HG03565 (cell line): ENCODE measurements around the gene NIPAL3.

Experiments
- ATAC-seq: cut with Tn5 transposase; IDR thresholded peaks from one replicate; pipeline ENCODE4 v1.9.1; 2021; ENCODE audit warnings: mild to moderate bottlenecking, moderate library complexity; ENCODE audit not compliant: unreplicated experiment

Gene NIPAL3

DNA sequence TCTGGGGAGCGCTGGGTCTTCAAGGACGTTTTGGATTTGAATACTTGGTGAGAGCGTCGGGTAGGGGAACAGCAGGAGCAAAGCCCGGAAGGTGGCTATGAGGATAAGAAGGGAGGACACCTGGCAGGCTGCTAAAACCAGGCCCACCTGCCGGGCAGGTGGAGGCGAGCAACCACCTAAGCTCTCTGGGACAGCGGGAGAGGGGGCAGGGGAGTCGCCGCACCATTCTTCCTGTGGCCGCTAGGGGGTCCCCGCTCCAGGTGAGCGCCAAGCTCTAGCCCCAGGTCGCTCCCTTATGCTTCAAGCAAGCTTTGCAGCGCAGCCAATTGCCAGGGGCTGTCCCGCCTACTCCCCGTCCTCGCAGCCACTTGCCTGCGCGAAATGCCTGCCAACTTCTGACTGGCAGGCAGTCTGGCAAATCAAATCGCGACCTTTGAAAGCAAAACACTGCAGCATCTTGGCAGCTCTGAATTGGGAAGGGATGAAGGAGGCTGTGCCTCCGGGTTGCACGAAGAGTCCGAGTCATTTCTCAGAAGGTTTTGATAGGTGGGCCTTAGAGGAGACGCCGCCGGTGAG lies at the start of gene NIPAL3:
Gene NIPAL3, plus strand, starts transcription at position 469 of the 576 bp plus-strand sequence. CDS start 3,746 bp downstream, outside the sequence.
- ATAC-seq: peak; percentile 89

DNA sequence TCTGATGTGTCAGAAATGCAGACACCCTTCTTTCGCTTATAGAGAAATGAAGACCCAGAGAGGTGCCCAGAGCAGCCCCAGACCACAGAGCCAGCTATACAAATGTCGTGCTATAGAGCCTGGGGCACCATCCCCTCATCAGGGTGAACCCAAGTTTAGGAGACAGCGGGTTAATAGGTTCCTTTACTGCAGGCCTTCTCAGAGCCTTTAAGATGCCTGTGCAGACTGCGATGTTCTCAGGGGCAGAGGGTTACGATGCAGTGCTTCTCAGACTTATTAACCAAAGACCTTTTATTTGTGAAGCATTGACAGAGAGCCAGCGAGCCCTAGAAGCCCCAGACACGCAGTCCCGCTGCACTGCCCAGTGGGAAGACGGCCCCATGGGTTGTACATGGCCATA lies 48.9 kb upstream of the NIPAL3 start:
- ATAC-seq: no peak

DNA sequence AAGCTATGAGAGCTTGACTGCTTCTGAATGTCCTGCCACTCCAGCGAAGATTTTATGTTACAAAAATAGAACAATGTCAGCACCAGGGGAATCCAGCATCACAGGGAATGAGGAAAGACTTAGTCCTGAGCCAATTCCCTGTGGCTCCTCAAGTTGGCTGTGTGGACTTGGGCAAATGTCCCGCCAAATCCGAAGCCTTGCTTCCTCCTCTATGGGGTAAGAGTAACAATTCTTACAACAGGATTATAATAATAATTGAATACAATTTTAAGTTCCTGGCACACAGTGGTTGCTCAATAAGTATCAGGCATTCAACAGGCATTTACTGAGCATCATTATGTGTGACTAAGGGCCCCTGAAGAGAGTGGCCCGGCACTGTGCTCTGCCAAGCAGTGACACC lies 46.4 kb upstream of the NIPAL3 start:
- ATAC-seq: no peak

DNA sequence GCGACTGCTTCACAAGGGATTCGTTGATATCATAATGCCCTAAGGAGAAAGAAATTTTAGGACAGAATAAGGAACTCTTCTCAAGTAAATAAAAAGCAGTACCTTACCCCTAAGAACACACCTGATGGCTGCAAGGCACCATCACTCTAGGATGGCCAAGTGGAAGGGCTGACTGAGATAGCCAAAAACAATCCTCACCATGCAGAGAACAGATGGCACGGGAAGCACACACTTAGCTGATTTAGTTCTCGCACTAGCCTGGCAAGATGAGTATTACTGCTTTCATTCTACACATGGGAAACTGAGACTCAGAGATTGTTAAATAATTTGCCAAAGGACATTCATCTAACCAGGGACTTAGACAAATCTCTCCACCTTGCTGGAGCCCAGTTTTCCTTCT lies 45.8 kb upstream of the NIPAL3 start:
- no peak for ATAC-seq

DNA sequence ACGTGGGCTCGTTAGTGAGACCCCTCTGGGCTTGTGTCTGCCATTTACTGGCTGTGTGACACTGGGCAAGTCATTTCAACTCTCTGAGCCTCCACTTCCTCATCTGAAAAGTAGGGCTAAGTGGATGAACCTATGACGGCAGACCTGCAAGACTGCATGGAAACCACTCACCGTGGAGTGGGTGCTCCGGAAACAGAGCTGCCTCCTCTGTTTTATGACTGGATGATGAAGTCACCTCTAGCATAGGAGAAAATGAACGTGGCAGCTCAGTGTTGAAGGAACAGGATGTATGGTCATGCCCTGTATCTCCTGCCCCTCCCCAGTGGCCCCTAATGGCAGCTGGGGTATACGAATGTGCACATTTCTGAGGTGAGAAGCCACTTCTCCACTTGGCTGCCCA lies 42.6 kb upstream of the NIPAL3 start:
- ATAC-seq: peak; percentile 51

DNA sequence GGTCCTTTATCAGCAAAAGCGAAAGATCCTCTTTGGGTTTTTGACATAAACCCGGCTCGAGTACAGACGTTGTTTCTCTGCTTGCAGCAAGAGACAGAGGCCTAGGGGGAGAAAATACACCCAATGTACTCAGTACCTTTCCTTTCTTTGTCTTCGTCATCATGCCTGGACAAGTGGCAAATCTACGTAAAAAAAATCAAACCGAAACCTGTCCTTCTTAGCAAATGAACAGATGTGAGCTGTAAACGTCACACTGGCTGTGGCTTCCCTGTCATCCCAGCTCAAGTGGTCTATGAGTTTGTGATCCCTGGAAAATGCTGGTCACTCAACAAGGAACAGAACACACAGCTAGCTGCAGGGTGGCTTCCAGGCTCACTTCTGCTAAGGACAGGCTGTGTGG lies 41.9 kb upstream of the NIPAL3 start:
- no peak for ATAC-seq

DNA sequence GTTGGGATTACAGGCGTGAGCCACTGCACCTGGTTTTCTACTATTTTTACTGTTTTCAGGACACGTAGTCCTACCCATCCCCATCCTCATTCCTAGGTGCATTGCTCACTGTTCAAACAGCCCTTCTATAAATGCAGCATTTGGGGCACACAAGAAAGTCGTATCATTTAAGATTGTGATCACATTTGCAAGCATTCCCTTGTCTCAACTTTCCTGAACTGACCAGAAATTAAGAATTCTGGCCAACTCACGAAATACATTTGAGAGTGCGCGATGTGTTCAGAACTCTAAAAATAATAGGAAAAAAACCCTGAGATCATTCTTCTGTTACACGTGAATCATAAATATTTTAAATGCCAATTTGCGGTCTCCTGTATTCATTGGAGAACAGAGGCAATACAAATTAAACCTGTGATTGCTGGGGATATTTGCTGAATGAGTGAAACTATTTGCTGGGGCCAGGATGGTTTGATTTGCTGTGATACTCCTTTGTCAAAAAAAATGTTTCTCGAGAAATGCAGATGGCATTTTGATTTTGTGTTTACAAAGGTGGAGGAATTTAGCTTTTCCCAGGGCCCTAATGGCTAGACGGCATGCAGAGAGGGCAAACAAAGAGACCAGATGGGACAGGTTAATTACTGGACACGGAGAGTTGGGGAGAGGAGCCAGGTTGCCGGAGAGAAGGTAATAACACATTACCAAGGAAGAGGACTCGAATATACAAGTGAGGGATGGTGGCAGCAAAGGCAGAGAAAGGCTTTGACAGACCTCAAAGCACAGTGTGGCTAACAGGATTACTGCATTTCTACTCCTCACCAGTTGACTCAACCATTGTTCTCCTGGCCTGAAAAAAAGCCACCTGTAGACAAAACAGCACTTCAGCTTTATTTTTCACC lies 40.5 kb upstream of the NIPAL3 start:
- ATAC-seq: no peak

DNA sequence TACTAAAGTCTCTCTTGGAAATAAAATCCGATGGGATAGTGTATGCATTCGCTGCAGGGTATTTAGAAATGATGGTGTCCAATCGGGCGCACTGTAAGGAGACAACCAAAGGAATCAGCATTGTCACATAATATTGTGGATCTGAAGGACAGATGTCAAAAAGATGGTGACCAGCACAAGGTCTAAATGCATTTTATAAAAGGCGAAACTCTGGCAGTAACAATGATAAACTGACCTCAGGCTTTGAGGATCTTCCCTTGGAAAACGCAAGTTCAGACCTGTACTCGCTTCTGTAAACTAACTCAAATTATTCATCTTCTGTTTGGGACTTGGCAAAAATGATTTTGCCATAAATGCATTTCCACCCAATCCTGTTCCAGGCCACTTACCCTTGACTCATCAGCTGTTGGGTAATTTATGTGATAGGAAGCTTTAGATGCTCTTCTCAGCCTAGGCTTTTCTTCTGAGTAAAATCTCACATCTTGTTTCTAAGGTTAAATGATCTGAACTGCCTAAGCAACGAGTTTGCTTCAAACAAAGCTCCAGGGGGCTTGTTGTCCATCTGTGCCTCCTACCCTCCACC lies 35.8 kb upstream of the NIPAL3 start:
- no peak for ATAC-seq

DNA sequence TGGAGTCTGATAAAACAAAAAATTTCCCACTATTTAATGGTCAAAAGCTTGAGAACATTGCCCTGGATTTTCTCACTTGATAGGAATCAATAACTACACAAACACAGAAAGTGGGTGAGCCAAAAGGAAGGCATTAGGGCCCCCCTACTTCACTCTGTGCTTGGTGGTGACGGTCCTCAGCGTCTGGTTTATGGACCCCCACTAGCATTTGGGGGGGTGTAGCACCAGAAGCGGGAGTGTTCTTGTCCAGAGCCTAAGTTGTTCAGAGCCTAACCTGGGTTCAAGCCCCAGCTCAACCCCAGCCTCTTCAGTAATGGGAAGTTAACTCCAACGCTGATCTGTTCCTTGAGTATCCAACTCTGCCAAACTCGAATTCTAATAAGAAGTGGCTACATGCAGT lies 35.1 kb upstream of the NIPAL3 start:
- ATAC-seq: no peak

DNA sequence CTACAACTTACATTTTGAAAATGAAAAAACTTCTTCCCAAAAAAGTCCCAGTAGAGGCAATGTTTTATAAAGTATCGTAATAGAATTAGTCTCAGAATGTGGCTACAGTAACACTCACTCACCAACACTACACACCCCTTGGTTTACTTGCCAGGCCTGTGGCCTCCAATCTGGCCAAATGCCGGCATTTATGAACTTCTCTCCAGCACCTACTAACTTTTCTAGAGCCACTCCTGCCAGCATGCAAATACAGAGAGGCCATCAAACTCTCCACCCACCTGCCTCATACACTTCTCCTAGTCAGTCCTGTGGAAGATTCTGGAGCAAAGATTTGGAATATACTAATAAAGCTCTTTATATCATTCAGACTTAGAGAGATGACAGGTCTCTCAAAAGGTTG lies 34.3 kb upstream of the NIPAL3 start:
- no peak for ATAC-seq

DNA sequence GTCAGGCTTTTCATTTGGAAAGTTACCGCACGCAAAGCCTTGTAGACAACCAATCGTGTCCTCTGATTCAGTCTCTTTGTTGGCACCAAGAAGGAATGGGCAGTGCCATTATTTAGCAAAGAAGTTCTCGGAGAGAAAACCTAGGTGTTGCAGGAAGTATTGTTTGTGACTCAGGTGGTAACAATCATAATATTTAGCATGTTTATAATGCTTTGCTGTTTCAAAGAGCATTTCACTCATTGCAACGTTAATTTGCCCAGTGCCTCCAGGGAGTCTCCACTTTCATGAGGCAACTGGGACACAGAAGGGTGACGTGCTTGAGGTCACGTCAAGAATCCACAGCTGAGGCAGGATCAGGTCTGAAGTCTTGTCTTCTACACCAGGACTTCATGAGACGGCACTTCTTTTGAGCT lies 33.4 kb upstream of the NIPAL3 start:
- ATAC-seq: no peak

DNA sequence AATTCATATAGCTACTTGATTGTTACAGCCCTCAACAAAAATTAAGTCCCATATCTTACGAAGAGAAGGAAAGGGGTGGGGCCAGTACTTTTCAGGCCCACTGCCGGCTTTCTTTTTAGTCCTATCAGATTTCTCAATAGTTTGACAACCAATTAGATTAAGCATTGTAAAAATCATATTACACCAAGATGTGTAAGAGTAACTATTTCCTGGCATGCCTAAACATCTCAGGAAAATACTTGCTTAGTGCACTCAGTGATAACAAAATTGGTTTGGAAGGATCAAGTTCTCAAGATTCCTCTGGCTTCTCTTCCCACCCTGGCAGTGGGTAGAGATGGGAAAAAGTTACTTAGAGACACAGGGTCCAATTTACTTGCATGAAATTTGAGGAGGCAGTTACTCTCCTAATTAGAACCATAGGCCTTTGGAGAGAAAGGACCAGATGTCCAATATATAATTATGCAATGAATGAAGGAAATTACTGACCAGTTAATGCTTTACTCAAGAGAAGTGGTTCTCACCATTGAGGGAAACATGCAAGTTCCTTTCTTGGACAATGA lies 32.1 kb upstream of the NIPAL3 start:
- ATAC-seq: no peak

DNA sequence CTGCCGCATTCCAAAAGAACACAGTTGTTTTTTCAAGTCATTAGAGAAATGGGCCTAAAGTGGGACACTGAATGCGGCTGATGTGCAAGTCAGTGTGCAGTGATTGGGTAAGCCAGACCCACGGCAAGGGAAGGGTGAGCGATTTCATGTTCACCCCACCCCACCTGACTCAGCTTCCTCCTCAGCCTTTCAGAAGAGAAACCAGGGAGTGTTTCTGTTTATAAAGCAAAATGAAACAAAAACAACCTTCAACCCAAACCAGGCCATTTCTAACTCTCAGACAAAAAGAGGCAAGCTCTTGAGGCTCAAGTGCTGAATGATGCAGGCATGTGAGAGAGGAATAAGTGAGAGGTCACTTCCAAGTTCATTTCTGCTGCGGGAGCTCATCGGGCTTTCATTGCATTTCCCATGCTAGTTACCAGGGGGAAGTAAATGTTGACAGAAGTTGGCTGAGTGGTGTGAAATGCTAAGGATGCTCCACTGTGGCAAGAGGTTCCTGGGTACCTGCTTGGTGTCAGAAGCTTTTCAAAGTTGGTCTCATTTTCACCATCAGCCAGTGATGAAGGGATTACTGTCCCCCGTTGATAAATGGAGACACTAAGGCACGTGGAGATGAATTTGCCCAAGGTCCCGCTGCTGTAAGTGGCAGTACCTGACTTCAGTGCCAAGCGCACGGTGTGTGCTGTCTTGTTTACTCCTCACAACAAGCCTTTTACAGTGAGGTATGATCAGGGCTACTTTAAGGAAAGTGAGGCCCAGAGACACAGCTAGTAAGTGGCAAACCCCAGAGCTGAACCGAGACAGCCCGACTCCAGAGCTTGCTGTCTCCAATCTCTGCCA lies 31.1 kb upstream of the NIPAL3 start:
- ATAC-seq: no peak

DNA sequence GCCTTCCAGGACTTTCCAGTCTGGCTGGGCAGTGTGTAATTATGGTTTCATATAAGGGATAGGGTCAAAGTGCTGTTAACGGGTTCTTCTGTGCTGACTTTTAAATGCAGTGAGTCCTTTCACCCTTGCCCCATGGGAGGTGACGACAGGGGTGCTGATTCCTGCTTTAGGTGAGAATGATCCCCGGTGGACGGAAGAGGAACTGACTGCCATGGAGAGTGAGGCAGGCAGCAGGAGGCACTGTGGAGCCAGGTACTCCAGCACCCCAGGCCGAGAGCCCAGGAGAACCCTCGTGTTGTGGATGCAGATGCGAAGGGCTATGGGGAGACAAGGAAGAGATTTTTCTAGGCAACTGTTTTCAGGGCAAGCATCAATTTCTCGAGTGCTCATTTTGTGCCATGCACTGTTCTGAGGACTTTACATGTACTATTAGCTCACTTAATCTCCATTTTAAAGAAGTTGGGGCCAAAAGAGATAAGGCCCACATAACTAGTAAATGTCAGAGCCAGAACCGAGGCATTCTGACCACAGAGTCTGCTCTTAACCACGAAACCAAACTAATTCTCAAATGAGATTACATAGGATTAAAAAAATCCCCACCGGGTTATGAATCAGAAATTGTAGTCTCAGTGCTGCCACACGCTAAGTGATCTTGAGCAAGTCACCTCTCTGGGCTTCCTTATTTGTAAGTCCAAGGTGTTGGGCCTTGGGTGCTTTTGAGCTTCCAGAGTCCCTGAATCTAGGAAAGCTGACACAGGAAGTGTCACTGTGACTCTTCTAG lies 30.3 kb upstream of the NIPAL3 start:
- no peak for ATAC-seq

DNA sequence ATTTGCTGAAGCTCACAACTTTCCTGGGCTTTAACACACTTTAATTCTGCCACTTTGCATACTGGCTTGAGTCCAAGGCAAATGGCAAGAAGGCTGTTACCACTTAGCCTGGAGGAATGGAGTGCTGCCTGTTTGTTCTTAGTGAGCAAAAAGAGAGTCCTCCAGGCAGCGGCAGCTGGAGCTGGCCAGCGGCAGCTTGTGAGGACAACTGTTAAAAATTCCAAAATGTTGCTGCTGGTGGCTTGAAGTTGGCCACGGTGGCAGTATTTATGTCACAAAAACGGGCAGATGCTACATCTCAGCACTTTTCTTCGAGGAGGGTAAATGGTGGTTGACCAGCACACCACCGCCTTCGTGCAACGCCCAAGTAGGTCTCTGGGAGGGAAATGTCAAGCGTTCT lies 29.4 kb upstream of the NIPAL3 start:
- no peak for ATAC-seq

DNA sequence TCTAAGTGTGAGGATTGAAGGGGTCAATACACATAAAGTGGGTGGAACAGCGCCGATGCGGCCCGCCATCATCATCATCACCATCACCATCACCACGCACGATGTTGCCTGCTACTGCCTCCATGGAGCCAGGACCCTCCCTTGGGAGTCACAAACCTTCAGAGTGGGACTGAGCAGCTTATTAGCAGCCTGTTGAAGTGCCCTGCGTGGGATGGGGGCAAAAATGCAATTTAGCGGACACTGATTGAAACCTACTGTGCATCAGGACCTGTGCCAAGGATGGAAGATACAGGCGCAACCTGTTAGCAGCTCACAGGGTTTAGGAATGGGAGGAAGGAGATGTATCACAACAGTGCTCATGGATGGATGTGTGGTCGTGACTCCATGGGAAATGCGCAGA lies 28.7 kb upstream of the NIPAL3 start:
- no peak for ATAC-seq

DNA sequence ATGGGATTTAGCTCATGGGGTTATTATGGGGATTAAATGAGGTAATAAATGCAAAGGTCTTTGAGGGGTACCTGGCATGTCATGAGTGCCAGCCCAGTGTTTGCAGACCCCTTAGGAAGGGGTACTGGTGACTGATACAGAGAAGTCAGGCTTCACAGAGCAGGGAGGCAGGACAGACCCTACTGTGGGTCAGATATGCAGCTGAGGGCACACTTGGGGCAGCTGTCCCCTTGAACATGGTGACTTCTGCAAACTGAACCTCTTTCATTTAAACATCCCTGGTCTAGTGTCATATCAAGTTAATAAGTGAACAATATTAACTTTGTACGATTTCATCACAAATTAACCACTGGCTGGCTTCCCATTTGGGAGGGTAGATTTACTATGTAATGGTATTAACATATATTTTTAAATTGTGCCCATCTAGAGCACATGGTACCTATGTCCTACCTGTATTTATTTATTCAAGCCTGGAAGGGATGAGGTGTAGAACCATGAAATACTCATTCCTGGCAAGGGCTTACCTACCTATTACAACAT lies 27.9 kb upstream of the NIPAL3 start:
- no peak for ATAC-seq

DNA sequence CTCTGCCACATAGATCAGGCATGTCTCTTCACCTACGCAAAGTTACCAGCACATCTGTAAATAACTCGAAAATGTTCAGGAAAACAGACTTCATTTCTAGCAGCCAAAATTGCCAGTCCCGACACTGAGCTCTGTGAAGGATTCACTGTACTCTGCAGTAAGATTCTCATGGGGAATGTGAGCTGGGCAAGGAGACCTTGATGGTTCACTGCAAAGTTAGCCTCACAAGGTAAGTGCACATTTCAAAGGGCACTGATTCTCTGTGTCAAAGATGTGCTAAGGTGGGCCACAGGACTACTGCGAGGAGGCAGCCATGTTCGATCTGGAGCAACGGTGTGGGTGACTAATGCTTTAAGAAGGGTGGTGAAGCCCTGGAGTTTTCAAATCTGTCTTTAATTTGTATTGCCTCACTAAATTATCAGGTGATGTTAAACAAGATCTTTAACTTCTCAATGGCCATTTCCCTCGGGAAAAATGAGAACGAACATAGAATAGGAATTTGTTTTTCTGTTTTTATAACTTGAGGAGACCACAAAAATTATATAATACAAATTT lies 27.2 kb upstream of the NIPAL3 start:
- no peak for ATAC-seq

DNA sequence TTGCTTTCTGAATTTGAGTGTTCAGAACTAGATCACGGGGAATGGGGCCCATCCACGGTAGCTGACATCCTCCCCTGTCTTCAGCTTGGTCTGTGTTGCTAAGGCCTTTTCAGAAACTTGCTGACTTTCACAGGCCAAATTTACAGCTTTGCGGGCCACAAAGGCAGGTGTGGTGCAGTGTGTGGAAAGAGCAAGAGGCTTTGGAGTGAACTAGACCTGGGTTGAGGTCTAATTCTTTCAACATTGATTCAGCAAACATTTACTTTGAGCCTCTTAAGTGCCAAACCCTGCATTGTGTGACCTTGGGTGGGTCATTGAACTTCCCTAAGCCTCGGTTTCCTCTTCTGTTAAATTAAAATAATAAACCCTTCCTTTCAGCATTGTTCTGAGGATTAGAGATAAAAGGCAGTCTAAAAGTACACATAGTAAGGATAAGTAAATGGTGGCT lies 26.3 kb upstream of the NIPAL3 start:
- no peak for ATAC-seq
